ENCODE measurements around the gene ACADL.
"Not testable (repeated sequence)": the region's sequence is repeated elsewhere in the genome, so short reads cannot be mapped to it uniquely, and the experiment has no call there.

The ACADL gene

GRCh38 chr2:210199186-210199765, 26.0 kb downstream of the ACADL start:
- peak; percentile 18 for DNase-seq

- no peak for DNase-seq
Measured at GRCh38 chr2:210198326-210198725, 26.9 kb downstream of the ACADL start.

- DNase-seq: no peak
Measured at GRCh38 chr2:210197720-210198119, 27.5 kb downstream of the ACADL start.

GRCh38 chr2:210195101-210195852, 30.0 kb downstream of the ACADL start:
- DNase-seq: peak; percentile 39

DNA sequence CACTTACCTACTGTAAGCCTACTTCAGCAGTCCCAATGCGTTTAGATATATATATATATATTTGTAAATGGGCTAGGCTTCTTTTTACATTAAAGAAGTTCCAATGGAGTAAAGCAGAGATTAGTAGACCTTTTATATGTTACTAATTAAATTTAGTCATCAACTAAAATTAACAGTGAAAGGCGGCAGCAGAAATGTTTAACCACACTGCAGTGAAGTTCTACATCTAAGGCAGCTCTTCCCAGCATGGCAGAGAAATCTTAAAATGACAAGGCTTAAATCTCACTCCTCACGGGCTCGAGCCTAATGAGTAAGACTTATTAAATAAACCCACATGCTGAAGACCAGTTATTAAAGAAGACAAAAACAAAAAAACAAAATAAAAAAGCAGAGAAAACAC, 34.9 kb downstream of the ACADL start:
- no peak for DNase-seq

DNA sequence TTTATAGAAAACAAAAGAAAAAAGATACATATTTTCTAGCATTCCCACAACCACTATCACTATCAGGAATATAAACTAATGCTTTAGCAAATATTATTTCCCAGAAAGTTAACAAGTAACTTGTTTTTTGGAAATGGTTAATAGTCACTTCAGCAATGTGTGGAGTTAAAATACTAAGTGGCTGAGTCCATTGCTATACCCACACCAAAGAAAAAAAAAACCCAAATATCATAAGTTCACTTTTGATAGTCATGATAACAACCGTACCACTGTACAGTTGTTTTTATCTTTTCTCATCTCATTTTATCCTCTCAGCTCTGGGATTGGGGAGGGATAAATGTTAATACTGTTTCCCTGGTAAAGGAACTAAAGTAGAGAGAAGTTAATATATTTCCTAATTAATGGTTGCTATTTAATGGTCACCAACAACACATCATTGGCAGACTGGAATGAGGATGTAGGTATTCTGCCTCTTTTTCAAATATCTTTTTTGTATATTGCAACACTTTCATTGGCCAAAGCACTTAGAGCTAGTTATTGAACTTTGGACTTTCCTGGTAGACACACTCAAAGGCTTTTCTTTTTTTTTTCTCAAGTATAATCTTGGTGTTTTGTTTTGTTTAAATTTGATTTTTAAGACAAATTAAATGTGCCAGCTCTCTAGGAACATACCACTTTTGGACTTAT, 35.7 kb downstream of the ACADL start:
- no peak for DNase-seq

DNA sequence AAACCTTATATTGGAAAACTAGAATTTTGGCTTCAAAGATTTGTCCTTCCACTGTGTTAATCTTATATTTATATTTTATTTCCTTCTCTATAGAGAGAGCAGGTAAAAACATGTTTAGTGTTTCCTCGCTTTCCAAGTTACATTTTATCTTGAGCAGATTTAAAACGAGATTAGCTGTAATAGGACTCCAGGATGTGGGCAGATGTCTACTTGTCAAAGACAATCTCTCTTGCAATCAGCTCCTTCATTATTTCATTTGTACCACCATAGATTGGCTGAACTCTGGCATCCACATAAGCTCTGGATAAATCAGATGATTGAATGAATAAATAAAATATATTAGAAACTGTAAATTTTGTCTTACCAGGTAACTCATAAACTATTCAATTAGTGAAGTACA, 36.5 kb downstream of the ACADL start:
- DNase-seq: no peak

DNA sequence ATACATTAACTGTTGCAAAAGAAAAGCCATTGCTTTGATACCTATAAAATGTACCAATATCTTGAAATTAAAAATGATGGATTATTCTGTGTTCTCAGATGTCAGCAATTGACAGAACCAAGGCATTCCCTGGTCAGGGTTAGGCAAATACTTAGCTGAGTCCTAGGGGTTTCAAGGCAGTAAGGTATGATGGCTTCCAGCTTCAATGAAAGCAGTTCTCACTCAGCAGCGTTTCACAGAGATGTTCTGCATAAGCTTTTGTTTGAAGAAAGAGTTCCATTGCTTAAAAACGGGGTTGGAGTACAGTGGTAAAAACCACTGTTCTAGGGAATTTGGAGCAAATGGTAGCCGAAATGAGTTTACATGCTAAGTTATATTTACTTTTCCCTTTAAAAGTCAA, 37.1 kb downstream of the ACADL start:
- DNase-seq: no peak

DNA sequence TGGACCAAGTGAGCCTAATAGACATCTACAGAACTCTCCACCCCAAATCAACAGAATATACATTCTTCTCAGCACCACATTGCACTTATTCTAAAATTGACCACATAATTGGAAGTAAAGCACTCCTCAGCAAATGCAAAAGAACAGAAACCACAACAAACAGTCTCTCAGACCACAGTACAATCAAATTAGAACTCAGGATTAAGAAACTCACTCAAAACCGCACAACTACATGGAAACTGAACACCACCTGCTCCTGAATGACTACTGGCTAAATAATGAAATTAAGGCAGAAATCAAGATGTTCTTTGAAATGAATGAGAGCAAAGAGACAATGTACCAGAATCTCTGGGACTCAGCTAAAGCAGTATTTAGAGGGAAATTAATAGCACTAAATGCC, 41.3 kb downstream of the ACADL start:
- not testable (repeated sequence) for DNase-seq

GRCh38 chr2:210181606-210182088, 43.6 kb downstream of the ACADL start:
- DNase-seq: not testable (repeated sequence)

GRCh38 chr2:210181033-210181605, 44.1 kb downstream of the ACADL start:
- DNase-seq: not testable (repeated sequence)

DNA sequence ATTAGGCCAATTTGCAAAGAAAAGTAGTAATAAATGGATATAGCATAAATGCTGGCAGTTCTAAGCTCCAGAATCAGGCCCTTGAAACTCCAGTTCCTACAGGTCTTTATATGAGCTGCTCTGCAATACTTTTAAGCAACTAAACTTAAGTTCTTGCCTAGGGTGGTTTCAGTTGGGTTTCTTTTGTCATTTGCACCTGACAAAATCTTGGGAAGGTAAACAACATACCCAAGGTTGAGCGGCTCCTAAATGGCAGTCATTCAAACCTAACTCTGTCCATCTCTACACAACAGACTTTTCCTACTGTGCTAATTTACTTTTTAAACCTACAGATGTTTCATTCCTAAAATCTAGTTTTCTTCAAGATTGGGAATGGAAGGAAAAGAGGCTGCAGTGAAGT, 44.8 kb downstream of the ACADL start:
- DNase-seq: no peak

DNA sequence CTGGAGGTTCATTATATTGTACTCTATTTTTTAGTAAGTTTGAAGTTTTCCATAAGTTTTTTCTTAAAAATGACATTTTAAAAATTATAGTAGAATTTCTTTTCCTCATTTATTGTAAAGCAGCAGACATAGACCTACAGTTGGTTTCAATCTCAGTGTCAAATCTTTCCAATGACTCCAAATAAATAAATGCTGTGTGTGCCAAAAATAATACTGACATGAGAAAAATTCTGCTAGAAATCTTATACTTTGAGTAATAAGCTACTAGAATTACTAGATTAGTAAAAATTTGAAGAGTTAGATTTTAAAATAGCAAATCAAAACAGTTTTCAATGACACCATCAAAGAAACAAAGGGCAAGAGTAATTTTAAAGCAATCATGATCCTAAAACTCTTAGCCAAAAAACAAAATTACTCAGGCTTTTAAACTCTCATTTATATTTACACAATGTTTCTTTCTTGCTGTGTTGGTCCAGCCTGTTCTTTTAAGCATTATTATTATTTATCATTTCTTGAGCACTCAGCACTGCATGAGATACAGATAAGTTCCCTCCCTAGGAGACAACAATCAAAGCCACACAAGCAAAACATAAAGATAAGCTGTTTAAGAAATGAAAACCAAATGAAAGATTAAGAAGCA, 45.8 kb downstream of the ACADL start:
- no peak for DNase-seq

DNA sequence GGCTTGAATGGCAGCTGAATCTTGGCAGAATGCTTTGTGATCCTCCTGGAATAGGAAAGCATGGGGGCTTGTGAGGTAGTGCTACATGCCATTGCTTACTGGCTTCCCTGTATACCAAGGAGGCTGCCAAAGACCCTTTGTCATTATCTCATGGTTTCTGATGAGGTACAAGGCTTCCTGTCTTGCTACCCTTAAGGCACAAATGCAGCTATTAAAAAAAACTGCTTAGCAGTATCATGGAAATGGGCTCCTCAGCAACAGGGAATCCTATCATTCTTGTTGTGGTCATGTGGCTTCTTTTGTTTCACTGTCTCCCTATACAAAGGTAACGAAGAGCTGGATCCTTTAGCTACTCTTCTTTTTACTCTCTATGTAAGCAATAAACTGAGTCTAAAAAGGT, 47.5 kb downstream of the ACADL start:
- DNase-seq: no peak

- not testable (repeated sequence) for DNase-seq
Measured at GRCh38 chr2:210177115-210177514, 48.1 kb downstream of the ACADL start.

GRCh38 chr2:210174086-210174485, 51.2 kb downstream of the ACADL start:
- no peak for DNase-seq

- no peak for DNase-seq
Measured at GRCh38 chr2:210172219-210172575, 53.0 kb downstream of the ACADL start.

- peak; percentile 94 for DNase-seq
Measured at GRCh38 chr2:210171309-210172218, 53.7 kb downstream of the ACADL start, which contains the start of gene KANSL1L. TSS of gene KANSL1L (minus strand) at chr2:210171409. CDS start at chr2:210154582, 16,827 bp downstream.

DNA sequence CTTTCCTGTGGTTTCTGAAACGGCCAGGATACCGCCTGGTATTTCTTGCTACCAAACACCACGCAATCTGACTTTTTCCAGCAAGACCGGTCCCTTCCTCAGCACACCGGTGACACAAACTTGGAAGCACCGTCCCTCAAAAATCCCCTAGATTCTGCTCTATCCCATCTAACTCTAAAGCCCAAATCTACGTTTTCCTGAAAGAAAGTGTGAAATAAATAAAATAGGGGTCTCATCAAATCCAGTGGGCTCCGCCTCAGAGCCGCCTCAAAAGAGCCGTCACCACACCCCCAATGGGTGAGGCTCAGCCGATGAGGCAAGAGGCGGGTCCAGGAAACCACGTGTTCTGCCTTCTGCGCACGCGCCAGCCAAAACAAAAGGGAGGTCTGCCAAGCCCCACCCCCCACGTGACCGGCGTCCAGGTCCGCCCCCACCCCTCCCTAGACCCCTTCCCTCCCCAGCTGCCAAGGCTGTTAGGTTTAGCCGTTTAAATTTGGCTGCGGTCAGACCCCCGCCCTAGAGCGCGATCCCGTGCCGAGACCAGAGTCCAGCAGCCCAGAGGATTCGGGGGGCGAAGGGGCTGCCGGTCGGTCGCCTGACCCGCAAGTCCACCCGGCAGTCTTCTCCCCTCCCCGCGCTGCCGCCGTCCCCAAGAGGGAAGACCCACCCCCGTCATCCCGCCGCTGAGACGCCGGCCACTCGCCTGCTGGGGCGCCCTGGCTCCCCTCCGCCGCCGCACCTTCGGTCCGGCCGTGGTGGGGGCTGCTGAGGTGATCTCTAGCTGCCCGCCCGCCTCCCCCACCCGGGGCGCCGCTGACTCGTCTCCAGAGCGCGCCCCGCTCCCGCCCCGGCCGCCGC, 54.6 kb downstream of the ACADL start:
- DNase-seq: peak; percentile 86

DNA sequence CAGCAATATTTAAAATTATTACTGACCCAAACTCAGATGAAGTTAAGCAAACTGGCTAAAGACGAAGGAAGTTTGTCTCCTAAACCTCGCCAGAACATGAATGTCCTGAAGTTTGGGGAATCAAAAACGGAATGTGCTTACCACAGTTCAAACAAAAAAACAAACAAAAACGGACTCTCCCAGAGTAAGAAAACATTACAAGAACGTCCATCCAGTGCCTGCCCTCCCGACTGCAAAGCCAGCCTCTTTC, 55.1 kb downstream of the ACADL start:
- no peak for DNase-seq

DNA sequence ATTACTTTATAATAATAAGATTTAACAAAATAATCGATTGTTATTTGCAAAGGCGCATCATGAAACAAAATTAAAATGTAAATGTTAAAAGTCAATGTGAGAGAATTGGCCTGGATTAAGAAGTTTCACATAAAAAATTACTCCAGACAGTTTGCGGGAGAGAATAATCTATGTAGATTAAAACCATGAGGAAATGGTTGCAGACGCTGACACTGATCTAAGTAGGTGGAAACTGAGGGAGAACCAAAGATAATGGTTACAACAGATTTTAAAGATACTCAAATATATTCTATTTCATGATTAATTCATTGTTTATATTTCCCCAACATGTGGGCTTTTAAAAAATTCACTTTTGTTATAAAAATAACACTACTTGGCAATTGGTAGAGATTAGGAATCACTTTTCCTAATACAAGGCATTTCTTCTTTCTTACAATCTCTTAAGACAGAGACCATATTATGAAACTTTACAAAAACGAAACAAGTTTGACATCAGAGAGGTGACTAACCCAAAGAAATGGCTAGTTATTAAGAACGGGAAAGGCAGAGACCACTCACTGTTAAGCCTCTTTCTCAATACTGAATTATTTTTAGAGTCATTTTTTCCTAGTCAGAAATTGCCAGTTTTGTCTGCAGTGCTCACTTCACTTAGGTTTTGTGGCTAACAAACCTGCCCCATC, 55.6 kb downstream of the ACADL start:
- DNase-seq: no peak

Measured in NCI-H446 treated with DMSO at 0.1 percent for 48 hours (cell line).